ENCODE results near the gene MYG1.

MYG1 gene, protein sequence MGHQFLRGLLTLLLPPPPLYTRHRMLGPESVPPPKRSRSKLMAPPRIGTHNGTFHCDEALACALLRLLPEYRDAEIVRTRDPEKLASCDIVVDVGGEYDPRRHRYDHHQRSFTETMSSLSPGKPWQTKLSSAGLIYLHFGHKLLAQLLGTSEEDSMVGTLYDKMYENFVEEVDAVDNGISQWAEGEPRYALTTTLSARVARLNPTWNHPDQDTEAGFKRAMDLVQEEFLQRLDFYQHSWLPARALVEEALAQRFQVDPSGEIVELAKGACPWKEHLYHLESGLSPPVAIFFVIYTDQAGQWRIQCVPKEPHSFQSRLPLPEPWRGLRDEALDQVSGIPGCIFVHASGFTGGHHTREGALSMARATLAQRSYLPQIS

DNA sequence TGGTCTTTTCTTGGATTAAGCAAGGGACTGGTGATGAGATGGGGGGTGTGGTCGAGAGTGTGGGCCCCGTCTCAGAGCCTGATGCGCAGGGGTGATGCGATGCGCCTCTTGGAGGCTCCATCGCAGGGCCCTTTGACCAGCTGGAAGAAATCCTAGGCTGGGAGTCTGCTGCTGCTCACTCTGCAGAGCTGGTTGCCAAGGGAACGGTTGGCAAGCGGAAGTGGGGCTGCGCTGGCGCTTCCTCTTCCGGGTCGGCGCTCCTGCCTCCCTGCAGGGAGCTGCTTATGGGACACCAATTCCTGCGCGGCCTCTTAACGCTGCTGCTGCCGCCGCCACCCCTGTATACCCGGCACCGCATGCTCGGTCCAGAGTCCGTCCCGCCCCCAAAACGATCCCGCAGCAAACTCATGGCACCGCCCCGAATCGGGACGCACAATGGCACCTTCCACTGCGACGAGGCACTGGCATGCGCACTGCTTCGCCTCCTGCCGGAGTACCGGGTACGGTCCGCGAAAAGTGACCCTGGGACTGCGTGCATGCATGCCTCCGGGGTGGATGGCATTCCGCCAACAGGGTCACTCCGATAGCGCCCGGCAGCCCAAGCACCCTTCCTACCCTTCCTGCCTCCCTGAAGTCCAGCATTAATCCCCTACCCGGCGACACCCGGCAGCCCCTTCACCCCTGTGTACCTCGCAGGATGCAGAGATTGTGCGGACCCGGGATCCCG, at the start of gene MYG1:
MYG1 (plus strand) TSS at position 242 of the 727 bp plus-strand sequence; CDS start at position 285, 43 bp downstream.
- DNase-seq, result peak; percentile 97

DNA sequence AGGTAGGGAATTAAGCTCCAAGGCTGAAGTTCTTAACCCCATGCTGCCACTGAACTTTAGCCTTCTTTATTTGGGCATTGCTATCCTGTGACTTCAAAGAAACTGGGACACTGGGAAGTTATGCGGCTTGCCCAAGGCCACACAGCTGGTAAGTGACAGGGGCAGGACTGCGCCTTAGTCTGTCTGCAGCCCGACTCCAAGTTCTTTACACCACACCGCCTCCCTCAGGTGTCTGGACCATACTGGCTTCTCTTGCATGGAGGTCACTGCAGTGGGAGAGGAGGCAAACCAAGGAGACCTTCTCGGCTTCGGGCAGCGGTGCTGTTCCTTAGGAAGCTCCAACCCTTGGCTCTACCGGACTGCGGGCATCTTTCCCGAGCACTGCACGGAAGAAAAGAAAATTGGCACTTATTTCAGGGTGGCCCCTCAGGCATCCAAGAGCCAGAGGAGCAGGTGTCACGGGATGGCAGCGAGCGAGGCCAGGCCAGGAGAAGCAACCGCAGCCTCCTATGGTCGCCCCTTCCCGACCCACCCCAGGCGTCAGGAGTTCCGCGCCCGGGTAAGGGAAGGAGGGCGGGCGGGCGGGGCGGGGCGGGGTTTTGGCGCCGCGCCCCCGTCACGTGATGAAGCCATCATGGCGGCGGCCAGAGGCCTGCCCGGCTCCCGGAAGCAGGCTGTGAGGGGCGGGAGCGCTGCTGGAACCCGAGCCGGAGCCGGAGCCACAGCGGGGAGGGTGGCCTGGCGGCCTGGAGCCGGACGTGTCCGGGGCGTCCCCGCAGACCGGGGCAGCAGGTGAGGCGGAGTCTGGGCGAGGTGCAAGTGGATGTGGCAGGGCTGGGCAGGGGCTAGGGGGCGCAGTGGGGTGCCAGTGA, 47.8 kb upstream of the MYG1 start:
- peak; percentile 89 for DNase-seq

DNA sequence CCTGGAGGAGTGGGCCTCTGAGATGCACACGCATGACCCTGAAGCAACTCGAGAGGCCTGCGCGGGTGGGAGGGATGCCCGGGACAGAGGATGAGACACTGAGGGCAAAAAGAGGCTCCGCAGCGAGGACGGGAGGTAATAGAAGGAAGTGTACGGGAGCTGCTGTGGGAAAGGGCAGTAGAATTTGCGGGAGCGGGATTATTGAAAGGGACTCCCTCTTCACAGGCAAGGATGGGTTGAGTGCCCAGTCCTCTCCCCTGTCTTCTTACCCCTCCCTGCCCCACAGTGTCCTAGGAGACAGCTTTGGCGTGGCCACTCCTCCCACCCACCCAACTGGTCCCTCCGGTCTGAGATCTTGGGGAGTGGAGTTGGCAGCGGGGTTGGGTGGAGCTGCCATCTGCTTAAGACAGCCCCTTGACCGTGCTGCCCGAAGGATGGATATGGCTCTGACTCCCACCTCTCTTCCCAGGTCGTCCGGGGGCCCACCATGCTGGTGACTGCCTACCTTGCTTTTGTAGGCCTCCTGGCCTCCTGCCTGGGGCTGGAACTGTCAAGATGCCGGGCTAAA, 47.1 kb upstream of the MYG1 start:
- no peak for DNase-seq

DNA sequence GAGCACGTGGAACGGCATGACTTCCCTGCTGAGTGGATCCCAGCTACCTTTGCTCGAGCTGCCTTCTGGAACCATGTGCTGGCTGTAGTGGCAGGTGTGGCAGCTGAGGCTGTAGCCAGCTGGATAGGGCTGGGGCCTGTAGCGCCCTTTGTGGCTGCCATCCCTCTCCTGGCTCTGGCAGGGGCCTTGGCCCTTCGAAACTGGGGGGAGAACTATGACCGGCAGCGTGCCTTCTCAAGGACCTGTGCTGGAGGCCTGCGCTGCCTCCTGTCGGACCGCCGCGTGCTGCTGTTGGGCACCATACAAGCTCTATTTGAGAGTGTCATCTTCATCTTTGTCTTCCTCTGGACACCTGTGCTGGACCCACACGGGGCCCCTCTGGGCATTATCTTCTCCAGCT, 46.2 kb upstream of the MYG1 start:
- no peak for DNase-seq

DNA sequence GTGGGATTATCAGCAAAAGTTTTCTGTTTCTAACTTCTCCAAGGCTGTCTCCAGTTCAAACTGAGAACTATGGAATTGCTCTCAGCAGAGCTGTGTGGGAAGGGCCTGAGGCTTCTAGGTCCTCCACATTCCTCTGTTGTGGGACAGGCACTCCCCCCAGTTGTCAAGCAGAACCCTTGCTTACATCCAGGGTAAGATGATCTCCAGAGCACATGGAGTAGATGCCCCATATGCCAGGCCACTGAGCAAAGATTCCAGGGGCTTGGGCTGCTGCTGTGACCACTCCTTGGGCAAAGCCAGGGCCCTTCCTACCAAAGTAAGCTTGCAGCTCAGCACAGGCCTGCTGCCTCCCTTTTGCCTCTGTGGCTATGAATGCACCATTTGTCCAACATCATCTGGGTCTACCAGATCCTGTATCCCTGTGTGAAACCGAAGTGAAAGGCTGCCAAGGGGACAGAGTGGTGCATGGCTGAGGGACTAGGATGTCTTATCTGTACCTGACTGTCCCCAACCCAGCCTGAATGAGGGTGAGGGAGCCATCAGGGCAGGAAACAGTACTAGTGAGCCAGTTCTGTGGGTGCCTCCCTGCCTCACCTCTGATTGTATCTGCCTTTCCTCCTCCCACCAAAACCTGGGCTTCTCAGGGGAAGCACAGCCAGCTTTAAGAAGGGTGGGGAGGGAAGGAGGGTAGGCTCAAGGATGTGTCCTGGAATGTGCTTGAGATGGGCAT, 44.5 kb upstream of the MYG1 start:
- no peak for DNase-seq

DNA sequence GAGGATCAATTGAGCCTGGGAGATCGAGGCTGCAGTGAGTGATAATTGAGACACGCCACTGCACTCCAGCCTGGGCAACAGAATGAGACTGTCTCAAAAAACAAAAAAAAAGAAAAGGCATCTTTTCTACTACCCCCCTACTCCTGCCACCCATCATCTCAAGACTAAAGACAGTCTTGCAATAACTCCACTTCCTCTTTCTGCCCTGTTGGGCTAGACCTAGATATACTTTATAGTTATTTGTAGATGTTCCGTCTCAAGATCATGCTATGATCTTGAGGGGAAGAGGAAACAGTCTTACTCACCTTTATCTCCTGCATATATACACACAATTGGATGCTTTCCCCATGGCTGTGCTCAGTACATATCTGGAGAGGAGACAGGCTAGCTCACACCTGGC, 43.5 kb upstream of the MYG1 start:
- DNase-seq, result no peak

DNA sequence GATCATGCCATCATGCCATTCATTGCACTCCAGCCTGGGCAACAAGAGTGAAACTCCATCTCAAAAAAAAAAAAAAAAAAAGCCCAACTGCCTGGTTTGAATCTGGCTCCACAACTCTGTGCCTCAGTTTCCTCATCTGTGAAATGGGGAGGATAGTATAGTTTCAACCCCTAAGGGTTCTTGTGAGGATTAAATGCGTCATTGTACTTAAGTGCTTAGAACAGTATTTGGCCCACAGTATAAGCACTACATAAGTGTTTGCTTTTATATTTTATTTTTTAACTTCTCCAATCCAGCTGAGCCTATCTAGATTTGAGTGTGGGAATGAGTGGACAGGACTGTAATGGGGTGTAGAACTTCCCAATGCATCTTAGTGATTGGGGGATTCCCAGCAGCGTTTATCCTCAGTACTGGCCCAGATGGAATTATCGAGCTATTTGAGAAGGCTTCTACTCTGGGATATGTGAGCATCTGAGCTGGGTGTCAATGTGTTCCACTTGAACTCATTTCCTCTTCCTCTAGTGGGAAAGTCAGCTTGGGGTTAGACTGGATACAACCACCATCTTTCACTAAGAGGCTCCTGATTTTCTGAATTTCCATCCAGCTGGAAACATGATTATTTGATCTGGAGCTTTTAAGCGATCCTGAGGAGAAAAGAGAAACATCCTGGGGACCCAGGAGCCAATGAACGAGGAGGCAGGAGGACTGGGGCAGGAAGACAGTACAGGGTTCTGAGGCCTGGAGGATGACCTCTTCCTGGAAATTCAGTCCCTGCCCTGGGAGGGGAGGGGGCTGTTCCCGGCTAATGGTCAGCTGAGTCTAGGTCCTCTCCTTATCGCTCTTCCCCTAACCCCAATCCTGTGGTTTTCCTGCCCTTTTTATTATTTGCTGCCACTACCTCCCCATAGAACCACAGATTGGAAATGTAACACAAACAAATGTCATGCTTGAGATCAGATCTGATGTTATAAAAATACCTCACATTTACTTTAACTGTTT, 40.7 kb upstream of the MYG1 start:
- DNase-seq, result no peak

- no peak for DNase-seq
These were observed 39.6 kb upstream of the MYG1 start for GRCh38 chr12:53259891-53260290.

- no peak for DNase-seq
These were observed 33.7 kb upstream of the MYG1 start for GRCh38 chr12:53265783-53266182.

DNA sequence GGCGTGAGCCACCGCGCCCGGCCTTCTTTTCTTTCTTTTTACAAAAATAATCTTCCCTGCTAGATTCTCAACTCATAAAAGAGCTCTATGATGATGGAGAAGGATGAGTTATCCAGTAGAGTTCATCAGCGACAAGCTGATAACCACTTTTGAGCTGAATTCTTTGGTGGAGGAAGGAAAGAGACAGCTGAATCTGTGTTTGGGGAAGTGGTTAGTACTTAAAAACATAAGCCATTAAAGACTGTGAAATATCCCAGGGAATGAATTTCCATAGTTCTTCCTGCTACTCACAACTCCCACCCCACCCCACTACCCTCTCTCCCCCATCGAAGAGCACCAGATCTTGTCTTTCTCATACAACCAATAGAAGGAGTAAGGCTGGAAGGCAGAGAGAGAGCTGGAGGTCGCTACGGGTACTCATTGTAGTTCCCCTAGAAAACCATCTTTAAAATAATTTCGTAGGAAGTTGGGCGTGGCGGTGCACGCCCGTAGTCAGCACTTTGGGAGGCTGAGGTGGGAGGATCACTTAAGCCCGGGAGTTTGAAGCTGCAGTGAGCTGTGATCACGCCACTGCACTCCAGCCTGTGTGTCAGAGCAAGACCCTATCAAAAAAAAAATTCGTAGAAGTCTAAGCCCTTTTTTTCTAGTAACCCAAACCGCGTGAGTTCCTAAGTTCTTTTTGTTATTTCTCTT, 32.0 kb upstream of the MYG1 start:
- no peak for DNase-seq

DNA sequence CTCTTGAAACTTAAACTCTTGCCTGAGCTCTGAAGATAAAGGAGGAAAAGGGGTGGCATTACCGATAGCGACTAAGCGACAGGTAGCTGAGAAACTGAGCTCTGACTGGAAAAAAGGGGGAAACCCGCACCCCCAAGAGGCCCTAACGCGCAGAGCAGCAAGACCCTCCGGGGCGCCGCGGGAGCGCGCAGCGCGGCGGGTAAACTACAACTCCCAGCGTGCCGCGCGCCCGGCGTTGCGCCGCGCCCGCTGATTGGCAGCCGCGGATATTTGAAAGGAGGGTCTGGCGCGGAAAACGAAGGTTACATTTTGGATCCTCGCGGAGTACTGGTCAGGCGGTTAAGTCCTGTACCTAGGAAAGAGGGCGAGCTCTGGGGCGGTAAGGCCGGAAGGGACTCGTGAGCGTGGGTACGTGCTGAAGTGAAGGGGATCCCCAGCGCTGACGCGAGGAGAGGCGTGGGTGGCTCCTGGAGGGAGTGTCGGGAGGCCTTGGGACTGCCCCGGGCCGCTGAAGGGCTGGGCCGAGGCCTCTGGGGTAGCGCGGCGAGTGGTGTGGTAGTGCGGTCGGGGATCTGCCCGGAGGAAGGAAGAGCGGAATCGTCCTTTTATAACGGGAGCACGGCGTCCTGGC, 31.4 kb upstream of the MYG1 start, which contains the start of gene ESPL1:
ESPL1 (plus strand) TSS at position 301 of the 631 bp plus-strand sequence. CDS start 468 bp downstream, outside the sequence.
- peak; percentile 92 for DNase-seq

DNA sequence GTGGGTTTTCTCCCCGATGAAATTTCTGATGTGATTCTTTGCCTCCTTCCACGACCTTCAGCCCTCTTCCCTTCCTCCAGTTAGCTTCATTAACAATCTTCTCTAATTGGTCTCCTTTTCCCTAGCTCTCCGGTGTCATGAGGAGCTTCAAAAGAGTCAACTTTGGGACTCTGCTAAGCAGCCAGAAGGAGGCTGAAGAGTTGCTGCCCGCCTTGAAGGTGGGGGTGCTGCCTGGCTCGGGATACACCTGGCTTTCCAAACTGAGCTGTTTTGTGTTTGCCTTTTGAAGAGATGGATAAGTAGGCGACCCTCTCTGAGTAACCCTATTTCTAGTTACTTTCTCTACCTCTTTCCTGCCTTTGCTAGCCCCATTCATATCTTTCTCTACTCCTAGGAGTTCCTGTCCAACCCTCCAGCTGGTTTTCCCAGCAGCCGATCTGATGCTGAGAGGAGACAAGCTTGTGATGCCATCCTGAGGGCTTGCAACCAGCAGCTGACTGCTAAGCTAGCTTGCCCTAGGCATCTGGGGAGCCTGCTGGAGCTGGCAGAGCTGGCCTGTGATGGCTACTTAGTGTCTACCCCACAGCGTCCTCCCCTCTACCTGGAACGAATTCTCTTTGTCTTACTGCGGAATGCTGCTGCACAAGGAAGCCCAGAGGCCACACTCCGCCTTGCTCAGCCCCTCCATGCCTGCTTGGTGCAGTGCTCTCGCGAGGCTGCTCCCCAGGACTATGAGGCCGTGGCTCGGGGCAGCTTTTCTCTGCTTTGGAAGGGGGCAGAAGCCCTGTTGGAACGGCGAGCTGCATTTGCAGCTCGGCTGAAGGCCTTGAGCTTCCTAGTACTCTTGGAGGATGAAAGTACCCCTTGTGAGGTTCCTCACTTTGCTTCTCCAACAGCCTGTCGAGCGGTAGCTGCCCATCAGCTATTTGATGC, 30.6 kb upstream of the MYG1 start:
- DNase-seq, result no peak

- no peak for DNase-seq
These were observed 25.1 kb upstream of the MYG1 start for GRCh38 chr12:53274445-53274844.

- no peak for DNase-seq
These were observed 23.0 kb upstream of the MYG1 start for GRCh38 chr12:53276511-53276910.

DNA sequence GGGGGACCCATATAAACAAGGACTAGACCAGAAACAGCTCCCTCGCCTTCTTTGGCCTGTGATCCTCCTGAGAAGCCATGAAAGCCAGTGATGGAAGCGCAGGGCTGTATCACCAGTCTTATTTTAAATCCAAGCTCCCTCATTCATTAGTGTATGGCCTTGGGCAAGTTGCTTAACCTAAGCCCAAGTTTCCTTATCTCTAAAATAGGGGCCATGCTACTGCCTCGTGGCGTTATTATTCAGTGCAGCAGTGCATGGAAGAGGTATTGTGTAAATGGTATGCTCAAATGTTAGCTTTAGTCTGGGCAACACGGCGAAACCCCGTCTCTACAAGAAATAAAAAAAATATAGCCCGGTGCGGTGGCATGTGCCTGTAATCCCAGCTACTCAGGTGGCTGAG, 21.5 kb upstream of the MYG1 start:
- no peak for DNase-seq

DNA sequence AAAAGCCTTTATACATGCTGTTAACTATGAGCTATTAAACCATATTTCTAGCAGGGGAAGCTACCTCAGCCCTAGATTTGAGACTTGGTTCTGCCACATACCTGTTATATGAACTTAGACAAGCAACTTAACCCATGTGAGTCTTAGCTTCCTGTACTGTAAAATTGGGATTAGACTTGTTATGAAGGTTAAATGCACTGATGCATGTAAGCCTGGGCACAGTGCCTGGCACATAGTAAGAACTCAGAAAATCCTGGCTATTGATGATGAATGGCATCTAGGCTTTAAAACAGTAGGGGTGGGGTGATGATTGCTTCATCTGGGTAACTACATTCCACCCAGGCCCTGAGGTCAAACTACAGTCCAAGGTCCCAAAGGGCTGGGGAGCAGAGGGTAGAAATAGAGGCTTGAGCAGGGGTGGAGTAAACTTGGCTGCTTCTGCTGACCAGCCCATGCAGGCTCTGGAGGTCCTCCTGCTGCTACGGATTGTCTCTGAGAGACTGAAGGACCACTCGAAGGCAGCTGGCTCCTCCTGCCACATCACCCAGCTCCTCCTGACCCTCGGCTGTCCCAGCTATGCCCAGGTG, 20.1 kb upstream of the MYG1 start:
- no peak for DNase-seq

- DNase-seq, result no peak
These were observed 19.5 kb upstream of the MYG1 start for GRCh38 chr12:53279888-53280498.

DNA sequence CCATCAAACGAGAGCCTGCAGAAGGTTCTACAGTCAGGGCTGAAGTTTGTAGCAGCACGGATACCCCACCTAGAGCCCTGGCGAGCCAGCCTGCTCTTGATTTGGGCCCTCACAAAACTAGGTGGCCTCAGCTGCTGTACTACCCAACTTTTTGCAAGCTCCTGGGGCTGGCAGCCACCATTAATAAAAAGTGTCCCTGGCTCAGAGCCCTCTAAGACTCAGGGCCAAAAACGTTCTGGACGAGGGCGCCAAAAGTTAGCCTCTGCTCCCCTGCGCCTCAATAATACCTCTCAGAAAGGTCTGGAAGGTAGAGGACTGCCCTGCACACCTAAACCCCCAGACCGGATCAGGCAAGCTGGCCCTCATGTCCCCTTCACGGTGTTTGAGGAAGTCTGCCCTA, 13.0 kb upstream of the MYG1 start:
- DNase-seq, result no peak
